Measurements from ENCODE around the gene IGIP.

IGIP gene

GRCh38 chr5:140111859-140112551, 13.7 kb upstream of the IGIP start:
- no peak for DNase-seq (ENCODE audit: low read depth)

DNA sequence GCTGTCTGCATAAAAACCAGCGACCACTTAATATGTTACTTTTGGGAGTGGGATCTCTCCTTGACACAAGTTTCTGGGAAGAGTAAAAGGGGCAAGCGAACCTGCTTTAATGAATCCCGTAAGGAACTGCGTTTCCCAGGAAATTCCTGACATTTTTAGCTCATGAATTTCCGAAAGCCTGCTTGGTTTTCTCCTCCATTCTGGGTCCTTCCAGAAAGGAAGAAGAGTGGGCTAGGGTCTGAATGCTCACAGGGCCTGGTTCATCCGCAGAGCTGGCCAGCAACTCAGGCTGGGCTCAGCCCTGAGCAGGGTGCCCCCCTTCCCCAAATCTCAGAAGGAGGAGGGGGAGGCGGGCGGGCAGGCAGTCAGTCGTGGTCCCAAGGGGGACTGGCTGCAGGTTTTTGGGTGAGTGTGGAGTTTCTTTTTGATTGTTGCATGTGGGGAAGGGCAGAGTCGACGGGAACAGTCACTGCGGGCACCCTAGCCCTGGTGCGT, 13.0 kb upstream of the IGIP start:
- DNase-seq (ENCODE audit: low read depth) = peak; percentile 14

DNA sequence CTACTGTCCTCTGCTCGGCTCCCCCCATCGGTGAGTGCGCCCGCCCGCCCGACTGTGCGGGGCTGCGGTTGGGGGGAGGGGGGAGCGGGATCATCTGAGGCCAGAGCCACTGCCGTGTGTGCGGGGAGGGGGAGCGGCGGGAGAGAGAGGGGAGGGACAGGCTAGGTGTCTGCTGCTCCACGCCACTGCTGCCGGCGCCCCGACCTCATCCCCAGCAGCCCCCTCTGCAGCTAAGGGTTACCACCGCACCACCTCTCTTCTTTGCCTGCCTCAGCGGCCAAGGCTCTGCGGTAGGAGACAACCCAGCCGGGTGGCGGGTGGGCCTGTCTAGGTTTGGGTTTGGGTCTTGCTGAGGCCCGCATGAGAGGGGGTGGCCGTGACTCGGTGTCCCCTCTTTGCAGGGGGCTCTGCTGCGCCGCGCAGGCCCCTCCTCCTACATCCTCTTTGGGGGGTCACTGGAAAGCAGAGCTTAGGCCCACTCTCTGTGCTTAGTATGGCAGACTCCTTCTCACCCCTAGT, 12.5 kb upstream of the IGIP start:
- DNase-seq (ENCODE audit: low read depth) = no peak

DNA sequence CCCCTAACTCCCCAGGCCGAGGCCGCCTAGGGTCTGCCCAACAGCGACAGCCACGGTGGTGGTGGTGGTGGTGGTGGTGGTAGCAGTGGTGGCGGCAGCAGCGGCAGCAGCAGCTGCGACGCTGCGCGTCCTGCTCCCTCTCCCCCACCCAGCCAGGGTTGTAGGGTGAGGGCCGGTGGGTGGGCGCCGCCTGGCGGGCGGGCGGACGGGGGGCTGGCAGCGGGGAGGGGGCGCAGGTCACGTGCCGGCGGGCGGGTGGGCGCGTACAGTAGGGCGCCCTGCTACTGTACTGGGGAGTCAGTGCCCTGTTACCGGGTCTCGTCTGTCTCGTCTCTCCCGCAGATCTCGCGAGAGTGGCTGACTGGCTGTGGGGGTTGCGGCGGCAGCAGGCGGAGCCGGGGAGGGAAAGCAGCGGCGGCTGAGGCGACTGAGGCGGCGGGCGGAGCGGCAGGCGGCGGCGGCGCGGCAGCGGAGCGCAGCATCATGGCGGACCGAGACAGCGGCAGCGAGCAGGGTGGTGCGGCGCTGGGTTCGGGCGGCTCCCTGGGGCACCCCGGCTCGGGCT, 12.0 kb upstream of the IGIP start, which contains the start of gene PURA:
TSS of gene PURA (plus strand) at position 411 of the 565 bp plus-strand sequence. CDS start at position 484, 73 bp downstream.
- peak; percentile 86 for DNase-seq (ENCODE audit: low read depth)

- peak; percentile 70 for DNase-seq (ENCODE audit: low read depth)
These were observed 11.2 kb upstream of the IGIP start for GRCh38 chr5:140114341-140115185.

DNA sequence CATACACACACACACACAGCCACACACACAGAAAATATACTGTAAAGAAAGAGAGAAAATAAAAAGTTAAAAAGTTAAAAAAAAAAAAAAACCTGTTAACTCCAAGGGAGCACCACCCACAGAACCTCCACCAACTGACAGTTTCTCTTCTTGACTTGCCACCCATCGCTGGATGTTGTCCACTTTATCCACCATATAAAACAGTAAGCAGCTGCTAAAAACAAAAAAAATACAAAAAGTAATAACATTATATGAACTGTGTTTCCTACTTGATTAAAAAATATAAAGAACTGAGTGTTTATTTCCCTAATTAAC, 10.6 kb upstream of the IGIP start:
- no peak for DNase-seq (ENCODE audit: low read depth)

GRCh38 chr5:140116716-140117115, 9.0 kb upstream of the IGIP start:
- DNase-seq (ENCODE audit: low read depth) = no peak

DNA sequence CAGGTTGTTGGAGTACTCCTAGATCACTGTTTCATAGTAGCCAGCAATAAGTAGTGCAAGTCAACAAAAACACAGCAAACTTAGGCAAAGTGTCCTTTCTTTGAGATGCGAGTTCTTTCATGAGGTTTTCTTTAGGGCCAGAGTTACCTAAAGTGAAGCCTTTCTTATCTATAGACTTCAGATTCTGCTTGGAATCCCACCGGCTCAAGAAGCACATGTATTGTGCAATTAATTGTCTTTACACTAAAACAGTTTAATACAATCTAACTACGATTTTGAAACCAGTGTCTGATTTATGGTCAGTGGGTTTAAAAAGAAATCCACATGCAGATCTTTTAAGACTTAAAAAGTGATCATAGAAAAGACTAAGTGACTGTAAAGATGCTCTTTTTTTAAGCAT, 8.2 kb upstream of the IGIP start:
- no peak for DNase-seq (ENCODE audit: low read depth)

- no peak for DNase-seq (ENCODE audit: low read depth)
These were observed 7.3 kb upstream of the IGIP start for GRCh38 chr5:140118302-140118936.

DNA sequence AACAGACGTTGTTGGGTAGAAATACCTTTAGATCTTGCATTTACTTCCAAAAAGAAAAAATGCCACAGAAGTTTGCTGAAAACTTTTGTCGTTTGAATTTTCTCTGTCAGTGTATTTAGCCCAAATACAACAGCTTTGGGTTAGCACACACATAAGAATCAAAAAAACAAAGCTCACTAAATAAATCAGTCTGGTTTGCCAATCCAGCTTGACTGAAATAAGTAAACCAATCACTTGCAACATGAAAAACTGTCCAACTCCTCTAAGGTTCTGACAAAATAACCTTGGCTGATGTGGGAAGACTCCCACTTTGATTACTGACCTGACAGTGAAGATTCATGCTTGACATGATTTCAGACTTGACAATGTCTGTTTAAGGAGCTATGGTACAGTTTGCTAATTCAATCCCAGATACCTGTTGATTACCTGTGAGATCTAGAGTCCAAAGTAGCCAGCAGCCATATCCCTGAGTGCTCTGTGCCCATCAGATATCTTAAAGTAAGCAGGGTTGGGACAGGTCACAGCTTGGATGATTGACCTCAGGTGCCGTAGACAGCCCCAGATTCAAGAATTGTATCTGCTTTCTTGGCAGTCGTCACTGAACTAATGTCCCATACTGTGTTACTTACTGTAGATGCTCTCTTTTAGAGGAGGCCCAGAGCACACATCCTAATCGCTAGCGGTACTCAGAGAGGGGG, 727 bp downstream of the IGIP start:
- DNase-seq (ENCODE audit: low read depth) = no peak

DNA sequence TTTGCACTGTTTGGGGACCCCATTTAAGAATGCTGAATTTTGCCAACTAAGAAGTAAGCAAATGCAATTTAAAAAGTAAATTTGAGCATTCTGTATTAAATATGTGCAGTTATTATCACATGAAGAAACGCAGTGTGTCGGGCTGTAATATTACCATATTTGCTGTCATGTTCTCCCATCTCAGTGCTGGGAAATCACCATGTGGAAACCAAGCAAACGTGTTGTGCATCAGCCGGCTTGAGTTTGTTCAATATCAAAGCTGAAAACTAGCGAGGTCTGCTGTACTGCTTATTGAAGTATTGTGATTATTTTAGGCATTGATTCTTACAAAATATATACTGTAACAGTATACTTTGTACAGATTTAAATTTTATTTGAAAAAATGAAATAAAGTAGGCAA, 2.6 kb downstream of the IGIP start:
- DNase-seq (ENCODE audit: low read depth) = no peak

- no peak for DNase-seq (ENCODE audit: low read depth)
These were observed 5.4 kb downstream of the IGIP start for GRCh38 chr5:140130949-140131733.

GRCh38 chr5:140131967-140132409, 6.3 kb downstream of the IGIP start:
- peak; percentile 90 for DNase-seq (ENCODE audit: low read depth)

DNA sequence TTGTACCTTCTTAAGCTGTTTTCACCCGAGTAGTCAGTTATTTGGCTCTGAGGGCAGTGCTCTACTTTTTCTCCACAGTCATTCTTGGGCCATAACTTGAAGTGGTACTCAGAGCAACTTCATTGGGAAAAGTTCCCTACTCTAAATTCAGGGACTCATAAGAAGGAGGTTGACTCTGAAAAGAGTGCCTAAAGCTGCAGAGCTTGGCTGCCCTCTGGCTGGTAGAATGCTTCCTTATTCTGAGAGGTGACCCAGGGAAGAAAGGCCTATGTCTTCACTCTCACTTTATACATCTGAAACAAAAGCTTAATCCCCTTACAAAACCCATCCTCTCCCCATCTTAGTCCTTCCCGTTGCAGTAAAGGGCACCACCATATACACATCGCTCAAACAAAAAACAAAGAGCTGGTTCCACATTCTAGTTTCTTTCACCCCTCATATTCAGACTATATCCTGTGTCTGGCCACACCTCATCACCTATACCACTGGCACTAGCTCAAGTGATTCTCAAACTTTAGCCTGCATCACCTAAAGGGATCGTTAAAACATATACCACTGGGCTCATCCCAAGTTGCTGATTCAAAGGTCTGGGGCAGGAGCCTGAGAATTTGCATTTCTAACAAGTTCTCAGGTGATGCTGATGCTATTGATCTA, 7.9 kb downstream of the IGIP start:
- no peak for DNase-seq (ENCODE audit: low read depth)

- DNase-seq (ENCODE audit: low read depth) = no peak
These were observed 8.7 kb downstream of the IGIP start for GRCh38 chr5:140134277-140134935.

GRCh38 chr5:140135127-140135526, 9.4 kb downstream of the IGIP start:
- DNase-seq (ENCODE audit: low read depth) = no peak

- no peak for DNase-seq (ENCODE audit: low read depth)
These were observed 10.9 kb downstream of the IGIP start for GRCh38 chr5:140136624-140137023.

GRCh38 chr5:140140435-140140834, 14.7 kb downstream of the IGIP start:
- no peak for DNase-seq (ENCODE audit: low read depth)

GRCh38 chr5:140141241-140141640, 15.5 kb downstream of the IGIP start:
- no peak for DNase-seq (ENCODE audit: low read depth)

GRCh38 chr5:140142246-140142645, 16.5 kb downstream of the IGIP start:
- no peak for DNase-seq (ENCODE audit: low read depth)
